HG03139 (cell line): Measurements from ENCODE around the gene BHLHE40.

Experiments
- ATAC-seq: cut with Tn5 transposase; IDR thresholded peaks from one replicate; pipeline ENCODE4 v1.9.1; 2021; ENCODE audit not compliant: unreplicated experiment

The BHLHE40 gene

DNA sequence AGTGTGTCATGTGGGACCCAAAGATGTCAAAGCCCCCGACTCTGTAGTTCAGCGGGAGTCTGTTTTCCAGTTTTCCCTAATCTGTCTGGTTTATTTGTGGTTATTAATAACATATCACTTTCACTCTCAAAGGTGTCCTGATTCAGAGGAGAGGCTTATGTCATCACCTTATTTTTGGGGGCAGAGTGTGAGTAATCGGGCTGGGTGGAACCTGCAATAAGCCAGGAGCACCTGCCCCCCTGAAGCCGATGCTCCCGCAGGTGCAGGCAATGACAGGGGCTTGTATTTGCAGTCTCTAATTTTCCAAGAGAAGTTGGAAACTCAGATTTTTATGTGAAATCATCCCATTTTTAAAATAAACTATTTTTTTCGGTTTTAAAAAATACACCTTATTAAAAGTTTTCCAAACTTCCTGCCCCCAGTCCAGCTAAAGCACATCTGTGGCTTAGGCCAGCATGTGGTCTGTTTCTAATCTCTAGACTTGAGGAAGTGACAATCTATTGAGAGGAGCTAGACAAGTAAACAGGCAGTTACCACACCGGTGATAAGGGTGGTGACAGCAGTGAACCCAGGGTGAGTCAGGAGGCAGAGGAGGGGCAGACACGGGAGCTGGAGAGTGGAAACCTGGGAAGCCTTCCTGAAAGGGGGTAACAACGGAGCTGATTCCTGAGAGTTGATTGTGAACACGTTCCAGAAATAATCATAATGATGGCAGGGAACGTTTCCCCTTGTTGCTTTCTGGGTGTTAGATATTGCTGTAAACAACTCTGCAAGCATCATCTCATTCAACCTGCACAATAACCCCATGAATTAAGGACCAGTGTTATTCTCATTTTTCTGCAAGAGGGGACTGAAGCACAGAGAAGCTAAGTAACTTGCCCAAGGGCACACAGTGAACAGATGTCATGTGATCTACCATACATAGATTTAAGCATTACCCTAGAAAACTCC is 37.2 kb downstream of the BHLHE40 start:
- peak; percentile 52 for ATAC-seq

- no peak for ATAC-seq
These were observed 38.8 kb downstream of the BHLHE40 start for GRCh38 chr3:5017925-5018531.

- no peak for ATAC-seq
These were observed 40.4 kb downstream of the BHLHE40 start for GRCh38 chr3:5019411-5020241.

- ATAC-seq, result no peak
These were observed 41.0 kb downstream of the BHLHE40 start for GRCh38 chr3:5020242-5020722.

GRCh38 chr3:5021116-5022092 is 42.2 kb downstream of the BHLHE40 start:
- ATAC-seq, result no peak

DNA sequence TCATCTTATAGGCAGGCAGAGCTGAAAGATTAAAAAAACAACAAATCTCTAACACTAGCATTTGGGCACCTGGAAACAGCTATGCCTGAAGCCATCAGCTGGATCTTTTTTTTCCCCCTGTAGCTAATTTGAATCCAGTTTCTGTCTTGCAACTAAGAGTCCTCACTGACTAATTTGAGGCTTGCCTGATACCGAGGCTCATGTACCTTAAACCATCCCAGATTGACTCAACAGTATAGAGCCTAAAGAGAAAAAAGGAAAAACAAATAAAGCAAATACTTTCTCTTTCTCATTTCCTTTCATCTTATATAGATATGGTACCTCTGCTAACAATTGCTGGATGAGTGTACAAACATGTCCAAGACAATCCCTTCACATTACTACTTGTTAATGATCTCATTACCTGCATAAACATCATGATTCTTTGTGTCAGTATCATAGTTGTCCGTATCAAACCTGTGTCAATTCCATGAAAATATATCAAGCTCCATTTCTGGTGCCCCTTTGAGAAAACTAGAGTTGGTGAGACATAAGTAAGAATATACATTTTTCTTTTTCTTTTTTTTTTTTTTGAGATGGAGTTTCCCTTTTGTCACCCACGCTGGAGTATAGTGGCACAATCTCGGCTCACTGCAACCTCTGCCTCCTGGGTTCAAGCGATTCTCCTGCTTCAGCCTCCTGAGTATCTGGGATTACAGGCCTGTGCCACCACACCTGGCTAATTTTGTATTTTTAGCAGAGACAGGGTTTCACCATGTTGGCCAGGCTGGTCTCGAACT is 43.1 kb downstream of the BHLHE40 start:
- peak; percentile 40 for ATAC-seq

DNA sequence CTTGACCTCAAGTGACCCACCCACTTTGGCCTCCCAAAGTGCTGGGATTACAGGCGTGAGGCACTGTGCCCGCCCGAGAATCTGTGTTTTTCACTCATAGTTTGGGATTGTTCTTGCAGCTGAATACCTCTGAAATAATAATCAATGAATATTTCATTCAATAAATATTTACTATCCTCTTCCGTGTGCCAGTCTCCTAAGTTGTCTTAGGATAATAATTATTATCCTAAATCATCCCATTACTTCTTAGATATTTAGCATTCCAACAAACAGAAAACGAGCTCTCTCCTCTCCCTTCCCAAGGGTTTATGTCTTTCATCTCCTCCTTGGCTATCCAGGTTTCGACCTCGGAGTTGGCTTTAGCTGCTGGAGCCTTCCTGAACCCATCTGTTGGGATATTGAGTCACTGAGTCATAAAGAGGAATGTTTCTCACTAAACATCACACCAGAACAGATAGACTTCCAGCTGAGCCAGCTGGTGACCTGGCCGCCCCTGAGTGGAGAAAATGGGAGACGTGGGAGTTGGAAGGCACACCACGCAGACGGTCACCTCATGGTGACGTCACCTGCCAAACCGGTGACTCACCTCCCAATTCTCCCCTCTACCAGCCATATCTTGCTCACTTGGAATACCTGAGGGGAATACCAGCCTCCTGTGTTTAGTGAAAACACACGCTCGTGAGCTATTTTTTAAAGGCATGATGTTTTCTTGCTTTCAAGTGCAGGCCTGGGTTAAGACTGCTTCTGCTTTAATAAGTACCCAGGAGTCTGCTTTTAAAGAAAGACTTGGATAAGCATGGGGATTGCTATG is 43.9 kb downstream of the BHLHE40 start:
- ATAC-seq, result no peak

- no peak for ATAC-seq
These were observed 44.6 kb downstream of the BHLHE40 start for GRCh38 chr3:5023777-5024346.

GRCh38 chr3:5026046-5026362 is 46.8 kb downstream of the BHLHE40 start:
- no peak for ATAC-seq

DNA sequence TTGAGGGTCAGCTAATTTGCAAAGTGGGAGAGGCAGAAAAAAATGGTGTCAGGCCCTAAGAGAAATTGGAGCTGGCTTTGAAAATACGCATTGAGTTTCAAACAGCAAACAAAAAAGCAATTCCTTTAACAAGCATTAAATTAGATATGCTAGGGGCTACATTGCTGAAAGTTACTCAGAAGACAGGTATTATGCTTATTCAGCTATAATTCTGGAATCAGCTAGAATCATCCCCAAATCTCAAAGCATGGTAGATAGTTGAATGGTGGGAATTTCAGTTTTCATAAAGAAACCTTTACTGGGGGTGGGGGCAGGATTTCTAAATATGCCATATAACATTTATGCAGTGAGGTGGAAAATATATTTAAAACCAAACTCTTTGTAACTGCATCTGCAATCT is 50.5 kb downstream of the BHLHE40 start:
- ATAC-seq, result no peak

DNA sequence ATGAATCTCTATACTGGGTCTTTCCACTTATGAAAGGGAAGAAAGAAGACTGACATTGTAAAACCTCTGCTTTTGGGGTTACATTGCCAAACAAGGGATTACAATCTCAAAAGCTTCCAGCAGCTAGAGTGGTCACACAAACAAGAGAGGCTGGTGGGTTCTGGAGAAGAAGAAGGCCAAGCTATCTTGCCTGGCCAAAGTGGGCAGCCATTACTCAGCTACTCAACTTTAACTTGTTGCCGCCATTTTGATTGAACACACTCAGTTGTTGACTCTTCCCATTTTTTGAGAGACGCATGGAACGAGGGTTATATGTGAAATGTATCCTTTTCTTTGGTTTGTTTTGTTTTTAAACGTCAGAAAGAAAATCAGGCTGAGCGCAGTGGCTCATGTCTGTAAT is 50.9 kb downstream of the BHLHE40 start:
- no peak for ATAC-seq

DNA sequence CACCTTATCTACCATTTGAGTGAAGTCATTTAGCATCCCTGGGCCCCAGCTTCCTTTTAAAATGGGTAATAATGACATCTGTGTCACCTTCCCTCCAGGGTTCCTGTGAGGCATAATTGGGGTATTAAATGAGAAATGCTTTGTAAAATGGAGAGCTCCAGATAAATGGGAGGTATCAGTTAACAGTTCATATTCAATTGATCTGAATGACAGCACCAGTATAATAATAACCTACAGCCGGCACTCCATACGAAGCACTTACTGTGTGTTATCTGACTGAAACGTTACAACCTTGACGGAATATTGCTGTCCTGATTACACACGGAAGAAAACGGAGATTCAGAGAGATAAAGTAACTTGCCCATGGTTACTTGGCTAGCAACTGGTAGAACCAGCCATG is 53.6 kb downstream of the BHLHE40 start:
- no peak for ATAC-seq
